Stomach (tissue), 9 donors: ENCODE results near the gene SUCLA2. TPM values are rescaled to one million over a fixed set of nuclear protein-coding genes. Genes with fewer than 3 reads are reported as not detected.

Experiments
- DNase-seq, 2 donors: peaks; one replicate each; pipeline versions ENCODE4 v3.0.0 to v3.0.0-alpha.2; 2013 to 2019
- H3K27ac ChIP-seq, 5 donors: fragments of 200-600 bp in 4 of 5; sonication (generic) in 4 of 5; one replicate each; pipeline ENCODE4 v1.5.1; 2013 to 2019; ENCODE audit warnings: mild to moderate bottlenecking in 1 of 5, moderate library complexity in 1 of 5
- H3K27me3 ChIP-seq, 3 donors: fragments of 200-600 bp; sonication (generic); one replicate each; pipeline ENCODE4 v1.5.1; 2017 to 2019; ENCODE audit warnings: mixed run types in 1 of 3
- H3K36me3 ChIP-seq, 4 donors: fragments of 200-600 bp; sonication (generic); 1 replicate in 3 of 4; 2 replicates in 1 of 4; pipeline ENCODE4 v1.5.1; 2016 to 2019
- H3K4me1 ChIP-seq, 4 donors: fragments of 200-600 bp; sonication (generic); one replicate each; pipeline ENCODE4 v1.5.1; 2016 to 2019
- H3K4me3 ChIP-seq, 4 donors: fragments of 200-600 bp; sonication (generic) in 3 of 4; one replicate each; pipeline ENCODE4 v1.5.1; 2016 to 2019; ENCODE audit warnings: mild to moderate bottlenecking in 1 of 4
- H3K9me3 ChIP-seq, 4 donors: fragments of 200-600 bp; sonication (generic); one replicate each; pipeline ENCODE4 v1.5.1; 2016 to 2019
- CTCF ChIP-seq, 7 experiments: fragments of 450-650 bp in 4 of 7; fragments of 200-600 bp in 3 of 7; sonication (generic) in 3 of 7; IDR thresholded peaks; one replicate each; pipeline ENCODE4 v1.5.1; 2016 to 2019; ENCODE audit warnings: antibody characterized with exemption in 7 of 7, control low read depth in 2 of 7, mild to moderate bottlenecking in 1 of 7
- EP300 ChIP-seq: sonication (generic); formaldehyde crosslinking; IDR thresholded peaks from one replicate; pipeline ENCODE4 v1.6.1; 2017; ENCODE audit warnings: antibody characterized with exemption
- POLR2A ChIP-seq, 4 donors: fragments of 450-650 bp; IDR thresholded peaks; one replicate each; pipeline ENCODE4 v1.6.1; 2016; ENCODE audit warnings: antibody characterized with exemption in 4 of 4, control low read depth in 2 of 4, mild to moderate bottlenecking in 1 of 4, moderate library complexity in 1 of 4
- POLR2AphosphoS5 ChIP-seq, 3 donors: sonication (generic); formaldehyde crosslinking; IDR thresholded peaks; one replicate each; pipeline ENCODE4 v1.6.1; 2016; ENCODE audit warnings: antibody characterized with exemption in 3 of 3
- WGBS, 5 donors: extraction: QIAGEN DNeasy Blood & Tissue Kit in 3 of 5; methylation state at CpG; one replicate each; pipeline versions ENCODE4 v1.1.5 to v1.1.7; 2013 to 2018; 5-methylcytosine and 5-hydroxymethylcytosine counted together
- intact Hi-C: fragments of 100-400 bp; cut with DNase I; formaldehyde crosslinking; loops from one replicate; pipeline ENCODE4 v1.15.1; 2023; ENCODE audit warnings: low total_unique reads
- polyA plus RNA-seq, 3 donors: library from polyadenylated mRNA; stranded (reverse); fragments of 200-250 nt; gene quantifications; one replicate each; pipeline ENCODE4 v1.2.3, GENCODE V29; 2013
- total RNA-seq, 5 donors: library from RNA; depleted of rRNA; stranded (reverse); fragments of >200 nt; gene quantifications; one replicate each; pipeline versions ENCODE4 v1.1.0 to v1.2.3, GENCODE V29; 2014 to 2016
- donor health status: healthy with polysubstance abuse.
- donor health status: Bipolar disorder and iron deficiency.
- donor health status: healthy.

SUCLA2 gene
- total and polyA plus RNA-seq, 8 donors = 8.1 to 77.3 (median 33.5) TPM

GRCh38 chr13:47904891-47905290, 96.2 kb downstream of the SUCLA2 start:
- Histone ChIP-seq H3K9me3 (no peaks in the 10 kb centered on the region), H3K4me3 (no peak overlapping the region), H3K36me3 (no peaks in the 10 kb centered on the region), H3K4me1 (no peaks in the 10 kb centered on the region), H3K27ac (no peak overlapping the region), H3K27me3 (no peaks in the 10 kb centered on the region)
- no peak for DNase-seq
- TF ChIP-seq POLR2A (IDR thresholded peaks at IDR 0.05) (no peak), EP300 (no peak), CTCF (IDR thresholded peaks at IDR 0.05) (no peak), POLR2AphosphoS5 (IDR thresholded peaks at IDR 0.05) (no peak)
- 46 to 74% (median 55%) methylated on average over 1 of the region's 1 CpG for WGBS, 5 donors
- intact Hi-C loops = no loop called here

- WGBS, 5 donors = 88 to 93% (median 90%) methylated on average over 13 of the region's 13 CpGs
Observed at GRCh38 chr13:47904241-47904640, 96.8 kb downstream of the SUCLA2 start.

GRCh38 chr13:47903836-47904235, 97.2 kb downstream of the SUCLA2 start:
- intact Hi-C loops = no loop called here
- TF ChIP-seq CTCF (IDR thresholded peaks at IDR 0.05) (no peak), EP300 (no peak), POLR2AphosphoS5 (IDR thresholded peaks at IDR 0.05) (no peak), POLR2A (IDR thresholded peaks at IDR 0.05) (no peak)
- peak overlapping the region in 1 of 4 donors; percentile 22 for H3K4me3 ChIP-seq
- H3K27me3 ChIP-seq = no peaks in the 10 kb centered on the region
- H3K36me3 ChIP-seq = no peaks in the 10 kb centered on the region
- peak overlapping the region in 1 of 5 donors; percentile 17 for H3K27ac ChIP-seq
- no peak for DNase-seq
- 59 to 74% (median 67%) methylated on average over 6 of the region's 6 CpGs for WGBS, 5 donors
- no peaks in the 10 kb centered on the region for H3K4me1 ChIP-seq
- H3K9me3 ChIP-seq = no peaks in the 10 kb centered on the region

More at GRCh38 chr13:47904241-47904640, 96.8 kb downstream of the SUCLA2 start:
- H3K4me1 ChIP-seq = no peaks in the 10 kb centered on the region
- no peak for TF ChIP-seq POLR2AphosphoS5 (IDR thresholded peaks at IDR 0.05)
- no peak for TF ChIP-seq EP300
- TF ChIP-seq POLR2A (IDR thresholded peaks at IDR 0.05) = no peak
- TF ChIP-seq CTCF (IDR thresholded peaks at IDR 0.05) = no peak
- H3K9me3 ChIP-seq = no peaks in the 10 kb centered on the region
- H3K36me3 ChIP-seq = no peaks in the 10 kb centered on the region
- no peaks in the 10 kb centered on the region for H3K27me3 ChIP-seq
- DNase-seq = no peak
- H3K27ac ChIP-seq = peak overlapping the region in 1 of 5 donors; percentile 17
- H3K4me3 ChIP-seq = peak overlapping the region in 1 of 4 donors; percentile 22
- intact Hi-C loops = no loop called here

- no peak for DNase-seq
- Histone ChIP-seq H3K27me3 (no peaks in the 10 kb centered on the region), H3K27ac (no peak overlapping the region), H3K4me3 (no peak overlapping the region), H3K36me3 (no peaks in the 10 kb centered on the region), H3K4me1 (no peaks in the 10 kb centered on the region), H3K9me3 (no peaks in the 10 kb centered on the region)
- intact Hi-C loops = no loop called here
- no peak for TF ChIP-seq POLR2A (IDR thresholded peaks at IDR 0.05)
- no peak for TF ChIP-seq POLR2AphosphoS5 (IDR thresholded peaks at IDR 0.05)
- no peak for TF ChIP-seq CTCF (IDR thresholded peaks at IDR 0.05)
- no peak for TF ChIP-seq EP300
- 85 to 91% (median 90%) methylated on average over 3 of the region's 3 CpGs for WGBS, 5 donors
Observed at GRCh38 chr13:47901441-47901840, 99.6 kb downstream of the SUCLA2 start.
